ENCODE data around the gene ARMC8.

The ARMC8 gene

GRCh38 chr3:138197524-138197923 is 10.4 kb downstream of the ARMC8 start:
- H3K27me3 ChIP-seq (ENCODE audit: insufficient read depth, poor library complexity, severe bottlenecking): no peaks in the 10 kb centered on the region
- H3K4me3 ChIP-seq (replicated peaks; ENCODE audit: insufficient read depth, low read length): no peak overlapping the region
- TF ChIP-seq, protein P1, sequence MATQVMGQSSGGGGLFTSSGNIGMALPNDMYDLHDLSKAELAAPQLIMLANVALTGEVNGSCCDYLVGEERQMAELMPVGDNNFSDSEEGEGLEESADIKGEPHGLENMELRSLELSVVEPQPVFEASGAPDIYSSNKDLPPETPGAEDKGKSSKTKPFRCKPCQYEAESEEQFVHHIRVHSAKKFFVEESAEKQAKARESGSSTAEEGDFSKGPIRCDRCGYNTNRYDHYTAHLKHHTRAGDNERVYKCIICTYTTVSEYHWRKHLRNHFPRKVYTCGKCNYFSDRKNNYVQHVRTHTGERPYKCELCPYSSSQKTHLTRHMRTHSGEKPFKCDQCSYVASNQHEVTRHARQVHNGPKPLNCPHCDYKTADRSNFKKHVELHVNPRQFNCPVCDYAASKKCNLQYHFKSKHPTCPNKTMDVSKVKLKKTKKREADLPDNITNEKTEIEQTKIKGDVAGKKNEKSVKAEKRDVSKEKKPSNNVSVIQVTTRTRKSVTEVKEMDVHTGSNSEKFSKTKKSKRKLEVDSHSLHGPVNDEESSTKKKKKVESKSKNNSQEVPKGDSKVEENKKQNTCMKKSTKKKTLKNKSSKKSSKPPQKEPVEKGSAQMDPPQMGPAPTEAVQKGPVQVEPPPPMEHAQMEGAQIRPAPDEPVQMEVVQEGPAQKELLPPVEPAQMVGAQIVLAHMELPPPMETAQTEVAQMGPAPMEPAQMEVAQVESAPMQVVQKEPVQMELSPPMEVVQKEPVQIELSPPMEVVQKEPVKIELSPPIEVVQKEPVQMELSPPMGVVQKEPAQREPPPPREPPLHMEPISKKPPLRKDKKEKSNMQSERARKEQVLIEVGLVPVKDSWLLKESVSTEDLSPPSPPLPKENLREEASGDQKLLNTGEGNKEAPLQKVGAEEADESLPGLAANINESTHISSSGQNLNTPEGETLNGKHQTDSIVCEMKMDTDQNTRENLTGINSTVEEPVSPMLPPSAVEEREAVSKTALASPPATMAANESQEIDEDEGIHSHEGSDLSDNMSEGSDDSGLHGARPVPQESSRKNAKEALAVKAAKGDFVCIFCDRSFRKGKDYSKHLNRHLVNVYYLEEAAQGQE (IDR thresholded peaks at IDR 0.05; ENCODE audit: insufficient replicate concordance, low read depth): no peak
- TF ChIP-seq GABPA (IDR thresholded peaks at IDR 0.05; ENCODE audit: low read depth) (no peak), POLR2AphosphoS5 (IDR thresholded peaks at IDR 0.05; ENCODE audit: low read depth) (no peak), SPI1 (IDR thresholded peaks at IDR 0.05; ENCODE audit: borderline replicate concordance, low read depth) (no peak)
- no peak for DNase-seq (ENCODE audit: low read depth in 1 of 2, low spot score in 1 of 2)
- no peak overlapping the region for H3K27ac ChIP-seq (replicated peaks)

- Histone ChIP-seq H3K27ac (replicated peaks) (no peak overlapping the region; the same call in 1 of the 2 replicates), H3K4me3 (replicated peaks; ENCODE audit: insufficient read depth, low read length) (no peak overlapping the region), H3K27me3 (ENCODE audit: insufficient read depth, poor library complexity, severe bottlenecking) (no peaks in the 10 kb centered on the region)
- TF ChIP-seq GABPA (IDR thresholded peaks at IDR 0.05; ENCODE audit: low read depth): no peak
- no peak for TF ChIP-seq SPI1 (IDR thresholded peaks at IDR 0.05; ENCODE audit: borderline replicate concordance, low read depth)
- TF ChIP-seq POLR2AphosphoS5 (IDR thresholded peaks at IDR 0.05; ENCODE audit: low read depth): no peak
- TF ChIP-seq, protein P2, sequence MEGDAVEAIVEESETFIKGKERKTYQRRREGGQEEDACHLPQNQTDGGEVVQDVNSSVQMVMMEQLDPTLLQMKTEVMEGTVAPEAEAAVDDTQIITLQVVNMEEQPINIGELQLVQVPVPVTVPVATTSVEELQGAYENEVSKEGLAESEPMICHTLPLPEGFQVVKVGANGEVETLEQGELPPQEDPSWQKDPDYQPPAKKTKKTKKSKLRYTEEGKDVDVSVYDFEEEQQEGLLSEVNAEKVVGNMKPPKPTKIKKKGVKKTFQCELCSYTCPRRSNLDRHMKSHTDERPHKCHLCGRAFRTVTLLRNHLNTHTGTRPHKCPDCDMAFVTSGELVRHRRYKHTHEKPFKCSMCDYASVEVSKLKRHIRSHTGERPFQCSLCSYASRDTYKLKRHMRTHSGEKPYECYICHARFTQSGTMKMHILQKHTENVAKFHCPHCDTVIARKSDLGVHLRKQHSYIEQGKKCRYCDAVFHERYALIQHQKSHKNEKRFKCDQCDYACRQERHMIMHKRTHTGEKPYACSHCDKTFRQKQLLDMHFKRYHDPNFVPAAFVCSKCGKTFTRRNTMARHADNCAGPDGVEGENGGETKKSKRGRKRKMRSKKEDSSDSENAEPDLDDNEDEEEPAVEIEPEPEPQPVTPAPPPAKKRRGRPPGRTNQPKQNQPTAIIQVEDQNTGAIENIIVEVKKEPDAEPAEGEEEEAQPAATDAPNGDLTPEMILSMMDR (IDR thresholded peaks at IDR 0.05; ENCODE audit: insufficient read depth, low read length): no peak
- TF ChIP-seq, protein P1 (IDR thresholded peaks at IDR 0.05; ENCODE audit: insufficient replicate concordance, low read depth): no peak
- DNase-seq (ENCODE audit: low read depth in 1 of 2, low spot score in 1 of 2): no peak
These were observed 12.8 kb downstream of the ARMC8 start for GRCh38 chr3:138199851-138200250.

DNA sequence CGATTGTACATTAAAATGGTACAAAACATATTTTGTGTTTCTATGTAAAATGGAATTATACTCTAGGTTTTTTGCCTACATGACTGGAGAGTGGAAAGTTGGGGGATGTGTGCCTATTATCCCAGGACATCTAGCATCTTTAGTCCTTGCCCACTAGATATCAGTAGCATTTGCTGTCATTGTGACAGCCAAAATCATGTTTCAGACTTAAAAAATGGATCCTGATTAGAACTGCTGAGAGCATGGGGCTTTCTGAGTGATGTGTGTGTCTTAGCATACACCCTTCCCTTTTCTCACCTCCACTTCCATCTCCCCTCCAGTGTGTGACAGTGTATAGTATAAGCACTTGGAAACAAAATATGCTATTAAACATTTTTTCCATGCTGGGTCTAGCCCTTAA is 13.3 kb downstream of the ARMC8 start:
- H3K4me3 ChIP-seq (replicated peaks; ENCODE audit: insufficient read depth, low read length): no peak overlapping the region
- TF ChIP-seq, protein P2 (IDR thresholded peaks at IDR 0.05; ENCODE audit: insufficient read depth, low read length): no peak
- TF ChIP-seq, protein P1 (IDR thresholded peaks at IDR 0.05; ENCODE audit: insufficient replicate concordance, low read depth): no peak
- no peak for TF ChIP-seq GABPA (IDR thresholded peaks at IDR 0.05; ENCODE audit: low read depth)
- no peak for TF ChIP-seq SPI1 (IDR thresholded peaks at IDR 0.05; ENCODE audit: borderline replicate concordance, low read depth)
- no peak for TF ChIP-seq POLR2AphosphoS5 (IDR thresholded peaks at IDR 0.05; ENCODE audit: low read depth)
- no peak for DNase-seq (ENCODE audit: low read depth in 1 of 2, low spot score in 1 of 2)
- H3K27ac ChIP-seq (replicated peaks): no peak overlapping the region; the same call in 1 of the 2 replicates
- H3K27me3 ChIP-seq (ENCODE audit: insufficient read depth, poor library complexity, severe bottlenecking): no peaks in the 10 kb centered on the region

Measured in HL-60 (cell line).